Kidney (tissue), 14 donors: ENCODE data around the gene C2CD4B. TPM values are rescaled to one million over a fixed set of nuclear protein-coding genes. Genes with fewer than 3 reads are reported as not detected.

Source experiments
- DNase-seq, 5 donors: peaks; one replicate each; pipeline ENCODE4 v3.0.0-alpha.2; 2013 to 2020
- FAIRE-seq: peaks from 2 replicates; lab custom pipeline; 2012; peaks lifted over from hg19 to GRCh38; lab: Jason Lieb, UNC
- H3K27ac ChIP-seq, 2 donors: one replicate each; pipeline ENCODE4 v1.7.0; 2013; ENCODE audit warnings: low read depth in 2 of 2, low read length in 2 of 2, inconsistent platforms in 1 of 2
- H3K27me3 ChIP-seq: one replicate; pipeline ENCODE4 v1.7.1; 2013; ENCODE audit warnings: low read length, inconsistent platforms; ENCODE audit not compliant: control insufficient read depth, insufficient read depth
- H3K36me3 ChIP-seq, 3 donors: one replicate each; pipeline versions ENCODE4 v1.7.0 to v1.7.1; 2013; ENCODE audit warnings: low read length in 3 of 3, control low read depth in 1 of 3, inconsistent platforms in 1 of 3; ENCODE audit not compliant: insufficient read depth in 3 of 3, control insufficient read depth in 2 of 3
- H3K4me1 ChIP-seq, 3 donors: one replicate each; pipeline versions ENCODE4 v1.7.0 to v1.7.1; 2013; ENCODE audit warnings: low read length in 3 of 3, inconsistent platforms in 1 of 3, low read depth in 1 of 3; ENCODE audit not compliant: control insufficient read depth in 2 of 3, insufficient read depth in 2 of 3
- H3K4me3 ChIP-seq, 3 donors: one replicate each; pipeline versions ENCODE4 v1.7.0 to v1.8.1; 2013; ENCODE audit warnings: low read length in 3 of 3, control low read depth in 1 of 3, inconsistent platforms in 1 of 3
- H3K9ac ChIP-seq, 3 donors: one replicate each; pipeline versions ENCODE4 v1.7.0 to v1.7.1; 2013; ENCODE audit warnings: low read length in 3 of 3, control low read depth in 1 of 3, inconsistent platforms in 1 of 3
- H3K9me3 ChIP-seq, 3 donors: one replicate each; pipeline versions ENCODE4 v1.7.0 to v1.7.1; 2013; ENCODE audit warnings: low read length in 3 of 3, control low read depth in 1 of 3, inconsistent platforms in 1 of 3; ENCODE audit not compliant: control insufficient read depth in 2 of 3, insufficient read depth in 1 of 3
- intact Hi-C: fragments of 100-400 bp; cut with DNase I; formaldehyde crosslinking; loops from one replicate; pipeline ENCODE4 v1.11.1; 2022
- polyA plus RNA-seq: library from polyadenylated mRNA; stranded (reverse); fragments of 350-450 nt; fragmentation: Illumina TruSeq; extraction: RNeasy Lipid Tissue Mini Kit (QIAGEN cat#74804); gene quantifications from one replicate; pipeline ENCODE4 v1.2.3, GENCODE V29; 2014; ENCODE audit warnings: low read depth, low replicate concordance; ENCODE audit not compliant: insufficient read depth
- total RNA-seq: library from RNA; stranded (reverse); fragmentation: NEBNext Ultra II Directional; extraction: Animal tissue kit (Norgen Biotek cat#: 25700); gene quantifications from one replicate; pipeline ENCODE4 v1.2.1, GENCODE V29; 2021
- TF ChIP-seq, protein P1 (sequence below): IDR thresholded peaks from 3 replicates; pipeline ENCODE4 v1.5.1; 2012; ENCODE audit warnings: mild to moderate bottlenecking, moderate library complexity, borderline replicate concordance; ENCODE audit not compliant: insufficient read depth; ENCODE audit errors: extremely low read depth
- donor health status: control.
- donor health status: control.
- donor health status: control.
- donor health status: control.
- donor health status: control.
- donor health status: DM: yes; HTN: yes; CAD: no.
- donor health status: Normal renal cell carcinoma (clear cell type).

Gene C2CD4B
- total and polyA plus RNA-seq, 2 donors from 2014 or later: 0.26 to 4.2 TPM

DNA sequence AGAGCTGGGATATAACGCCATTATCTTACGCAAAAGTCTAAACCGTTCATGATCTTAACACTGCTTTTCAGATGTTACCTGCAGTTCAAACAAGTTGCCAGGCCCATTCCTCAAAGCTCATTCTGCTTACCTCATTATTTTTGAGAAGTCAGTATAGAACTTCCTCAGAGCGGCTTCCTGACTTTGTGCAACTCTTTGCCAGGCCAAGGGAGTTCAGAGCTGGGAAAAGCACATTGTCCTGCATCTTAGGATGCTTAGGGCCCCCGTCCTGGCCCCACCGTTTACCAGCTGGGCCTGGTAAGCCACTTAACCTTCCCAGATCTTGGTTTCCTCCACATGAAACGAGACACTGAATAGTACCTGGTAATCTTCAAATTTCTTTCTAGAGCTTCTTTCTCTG lies 6.8 kb upstream of the C2CD4B start:
- Histone ChIP-seq H3K36me3 (no peaks in the 10 kb centered on the region), H3K9ac (no peak overlapping the region), H3K9me3 (no peaks in the 10 kb centered on the region), H3K4me1 (no peaks in the 10 kb centered on the region), H3K27me3 (no peaks in the 10 kb centered on the region), H3K4me3 (no peak overlapping the region), H3K27ac (no peak overlapping the region)
- no peak for FAIRE-seq
- TF ChIP-seq, protein P1, sequence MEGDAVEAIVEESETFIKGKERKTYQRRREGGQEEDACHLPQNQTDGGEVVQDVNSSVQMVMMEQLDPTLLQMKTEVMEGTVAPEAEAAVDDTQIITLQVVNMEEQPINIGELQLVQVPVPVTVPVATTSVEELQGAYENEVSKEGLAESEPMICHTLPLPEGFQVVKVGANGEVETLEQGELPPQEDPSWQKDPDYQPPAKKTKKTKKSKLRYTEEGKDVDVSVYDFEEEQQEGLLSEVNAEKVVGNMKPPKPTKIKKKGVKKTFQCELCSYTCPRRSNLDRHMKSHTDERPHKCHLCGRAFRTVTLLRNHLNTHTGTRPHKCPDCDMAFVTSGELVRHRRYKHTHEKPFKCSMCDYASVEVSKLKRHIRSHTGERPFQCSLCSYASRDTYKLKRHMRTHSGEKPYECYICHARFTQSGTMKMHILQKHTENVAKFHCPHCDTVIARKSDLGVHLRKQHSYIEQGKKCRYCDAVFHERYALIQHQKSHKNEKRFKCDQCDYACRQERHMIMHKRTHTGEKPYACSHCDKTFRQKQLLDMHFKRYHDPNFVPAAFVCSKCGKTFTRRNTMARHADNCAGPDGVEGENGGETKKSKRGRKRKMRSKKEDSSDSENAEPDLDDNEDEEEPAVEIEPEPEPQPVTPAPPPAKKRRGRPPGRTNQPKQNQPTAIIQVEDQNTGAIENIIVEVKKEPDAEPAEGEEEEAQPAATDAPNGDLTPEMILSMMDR: no peak
- DNase-seq: no peak
- intact Hi-C loops: no loop called here

DNA sequence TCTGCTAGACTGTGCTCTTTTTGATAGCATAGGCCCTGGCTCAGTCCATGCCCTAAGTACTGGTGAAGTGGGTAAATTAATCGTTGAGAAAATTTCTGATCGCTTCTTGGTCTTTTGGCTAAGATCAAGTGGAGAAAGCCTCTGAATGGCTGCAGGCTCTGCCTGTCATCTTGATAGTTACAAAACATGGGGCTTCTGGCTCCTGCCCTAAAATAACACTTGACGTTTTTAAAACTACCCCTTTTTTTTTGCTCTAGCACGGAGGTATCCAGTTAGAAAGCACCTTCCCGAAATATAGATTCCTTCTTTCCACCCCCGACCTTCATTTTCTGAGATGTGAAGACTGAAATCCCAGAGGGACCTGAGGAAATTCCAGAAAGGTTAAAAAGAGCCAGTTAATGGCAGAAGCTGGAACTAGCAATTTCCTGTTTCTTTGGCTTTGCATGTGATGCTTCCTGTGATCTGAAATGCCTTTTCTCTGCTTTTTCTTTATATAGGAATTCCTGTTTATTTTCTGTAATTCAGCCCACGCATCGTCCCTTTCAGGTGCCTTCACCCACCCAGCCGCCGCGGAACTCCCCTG lies 799 bp upstream of the C2CD4B start:
- H3K4me3 ChIP-seq: peak overlapping the region in 1 of 3 donors; percentile 18
- TF ChIP-seq, protein P1: no peak
- H3K9ac ChIP-seq: no peak overlapping the region
- FAIRE-seq (no peak), DNase-seq (peak in 2 of 5 donors; percentile 36 to 70)
- H3K27ac ChIP-seq: peak overlapping the region; percentile 12 to 41
- intact Hi-C loops: no loop called here
- H3K4me1 ChIP-seq: peaks cover 0 to 8% (median 0%) of the 10 kb centered on the region in 3 donors
- H3K27me3 ChIP-seq: peaks cover 9% of the 10 kb centered on the region
- H3K36me3 ChIP-seq: no peaks in the 10 kb centered on the region
- no peaks in the 10 kb centered on the region for H3K9me3 ChIP-seq

DNA sequence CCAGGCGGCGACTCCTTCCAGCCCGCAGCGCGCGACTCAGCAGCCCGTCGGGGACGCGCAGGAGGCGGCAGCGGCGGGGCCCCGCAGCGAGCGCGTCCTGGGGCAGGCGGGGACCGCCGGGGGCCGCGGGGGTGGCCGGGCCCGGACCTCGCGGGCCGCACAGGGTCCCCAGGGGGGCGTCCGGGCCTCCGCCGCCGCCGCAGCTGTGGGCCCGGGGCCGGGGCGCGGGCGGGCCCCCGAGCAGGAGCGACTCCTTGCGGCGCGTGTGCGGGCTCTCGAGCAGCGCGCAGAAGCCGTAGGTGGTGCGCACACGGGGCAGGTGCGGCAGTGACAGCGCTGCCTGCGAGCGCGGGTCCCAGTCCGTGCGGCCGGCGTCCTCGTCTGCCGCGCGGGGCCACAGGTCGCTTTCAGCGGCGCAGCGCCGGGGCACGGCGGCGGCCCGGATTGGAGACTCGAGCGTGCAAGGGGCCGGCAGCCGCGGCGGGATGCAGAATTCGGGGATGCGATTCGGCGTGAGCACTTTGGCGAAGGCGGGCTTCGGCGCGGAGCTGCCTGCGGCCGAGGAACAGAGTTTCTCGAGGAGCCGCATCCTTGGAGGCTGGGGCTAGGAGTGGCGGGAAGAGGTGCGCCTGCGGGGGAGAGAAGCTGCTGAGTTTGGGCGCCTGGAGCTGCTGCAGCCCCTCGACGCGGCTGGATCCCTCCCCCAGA lies 535 bp downstream of the C2CD4B start:
- H3K36me3 ChIP-seq: no peaks in the 10 kb centered on the region
- TF ChIP-seq, protein P1: no peak
- peaks cover 9% of the 10 kb centered on the region for H3K27me3 ChIP-seq
- no peak overlapping the region for H3K9ac ChIP-seq
- no peaks in the 10 kb centered on the region for H3K9me3 ChIP-seq
- H3K4me3 ChIP-seq: peak overlapping the region in 1 of 3 donors; percentile 43
- FAIRE-seq: no peak
- peak overlapping the region in 1 of 2 donors; percentile 18 for H3K27ac ChIP-seq
- H3K4me1 ChIP-seq: peaks cover 0 to 8% (median 0%) of the 10 kb centered on the region in 3 donors
- intact Hi-C loops: no loop called here
- peak in 4 of 5 donors; percentile 26 to 81 (median 46) for DNase-seq
